ENCODE measurements around the gene SLC40A1. TPM values are rescaled to one million over a fixed set of nuclear protein-coding genes. Genes with fewer than 3 reads are reported as not detected.
A peak's percentile ranks its signal among the peaks of the same experiment; 100 is the strongest.

Gene SLC40A1
- total and polyA plus RNA-seq, 2 of the 13 experiments (the other 11 are each of a cell fraction or from before 2014, with no cell fraction given): 10.6 to 24.9 TPM

DNA sequence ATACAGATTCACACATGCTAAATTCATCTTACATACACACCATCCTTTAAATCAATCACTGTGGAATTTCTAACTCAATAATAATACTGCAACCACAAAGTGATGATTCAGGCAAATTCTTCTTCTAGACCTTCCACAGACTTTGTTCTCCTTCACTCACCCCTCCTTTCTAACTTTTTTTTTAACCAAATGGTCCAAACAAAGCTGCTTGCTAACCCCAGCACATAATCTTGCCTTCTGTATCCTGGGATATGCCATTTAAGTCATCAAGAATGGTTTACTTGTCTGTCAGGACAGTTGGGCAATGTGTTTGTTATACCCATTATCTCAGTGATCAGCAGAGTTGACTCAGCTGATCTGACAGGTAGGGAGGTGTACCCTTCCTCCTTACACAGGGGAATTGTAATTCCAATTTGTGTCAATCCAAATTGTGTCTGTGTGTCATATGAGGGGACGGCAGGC is 10.0 kb downstream of the SLC40A1 start:
- Histone ChIP-seq H3K36me3 (replicated peaks in 1 of 2; ENCODE audit: control insufficient read depth in 1 of 2, insufficient read depth in 2 of 2, low read length in 2 of 2) (peaks cover 13 to 22% of the 10 kb centered on the region in 2 experiments), H3K4me1 (ENCODE audit: insufficient read depth, low read length) (peaks cover 45% of the 10 kb centered on the region), H3K79me2 (ENCODE audit: insufficient read depth, low read length) (no peaks in the 10 kb centered on the region), H3K9ac (ENCODE audit: insufficient read depth, low read depth, low read length) (no peak overlapping the region), H4K20me1 (ENCODE audit: insufficient read depth, low read length) (no peaks in the 10 kb centered on the region), H3K4me2 (ENCODE audit: low read depth, low read length) (no peak overlapping the region), H3K9me3 (ENCODE audit: low read length) (no peaks in the 10 kb centered on the region), H3K27me3 (ENCODE audit: control insufficient read depth in 1 of 2, insufficient read depth in 2 of 2, low read length in 2 of 2) (no peaks in the 10 kb centered on the region), H2AFZ (ENCODE audit: low read length) (no peak overlapping the region), H3K4me3 (replicated peaks in 1 of 3; ENCODE audit: insufficient read depth in 1 of 3, low read depth in 2 of 3, low read length in 3 of 3) (no peak overlapping the region), H3K27ac (ENCODE audit: extremely low read length, insufficient read depth, low read length) (no peak overlapping the region)
- in situ Hi-C loops (cut with HindIII; ENCODE audit: extremely low pct_ligation_motif_present, low pct_unique_long_range_greater_than_20kb) (no loop called here), intact Hi-C loops (cut with micrococcal nuclease; ENCODE audit: unreplicated experiment) (no loop called here)
- 100% methylated on average over 1 of the region's 1 CpG for WGBS (ENCODE audit: low lambda C conversion rate)
- DNase-seq (ENCODE audit: low spot score) (peak; percentile 74), FAIRE-seq (no peak), ATAC-seq (peak; percentile 39; the same call in 2 of the 3 replicates)
- ChIA-PET CTCF (ENCODE audit: low intra/inter-chr PET ratio, low total read pairs) (no interaction called here), POLR2A (interaction anchor here (1.1 to 2.1 kb wide), 3 partner anchors 10 to 48 kb away, joined by 3 to 12 read pairs (median 3); partner anchors contain the start of gene SLC40A1)
- no TSS peak for BruUV-seq (replicated peaks)
- TF ChIP-seq MXD4 (CRISPR knock-in tag; IDR thresholded peaks at IDR 0.05): no peak
- no peak for TF ChIP-seq KDM3A (CRISPR knock-in tag; IDR thresholded peaks at IDR 0.05; ENCODE audit: low read depth)
- 0 out of 2 replicates have a peak, but pooled peaks have one; percentile 34 for TF ChIP-seq RCOR2 (CRISPR knock-in tag; IDR thresholded peaks at IDR 0.05)
- TF ChIP-seq SMC3 (IDR thresholded peaks at IDR 0.05; ENCODE audit: low read length): no peak
- peak; percentile 50 for TF ChIP-seq FOXA3 (CRISPR knock-in tag; IDR thresholded peaks at IDR 0.05)
- no peak for TF ChIP-seq ZBTB7A (CRISPR knock-in tag; IDR thresholded peaks at IDR 0.05)
- TF ChIP-seq ZNF432 (CRISPR knock-in tag; IDR thresholded peaks at IDR 0.05; ENCODE audit: borderline replicate concordance): no peak
- no peak for TF ChIP-seq ZNF562 (CRISPR knock-in tag; IDR thresholded peaks at IDR 0.05; ENCODE audit: borderline replicate concordance)
- no peak for TF ChIP-seq PHF21A (CRISPR knock-in tag; IDR thresholded peaks at IDR 0.05)
- TF ChIP-seq, protein P1, sequence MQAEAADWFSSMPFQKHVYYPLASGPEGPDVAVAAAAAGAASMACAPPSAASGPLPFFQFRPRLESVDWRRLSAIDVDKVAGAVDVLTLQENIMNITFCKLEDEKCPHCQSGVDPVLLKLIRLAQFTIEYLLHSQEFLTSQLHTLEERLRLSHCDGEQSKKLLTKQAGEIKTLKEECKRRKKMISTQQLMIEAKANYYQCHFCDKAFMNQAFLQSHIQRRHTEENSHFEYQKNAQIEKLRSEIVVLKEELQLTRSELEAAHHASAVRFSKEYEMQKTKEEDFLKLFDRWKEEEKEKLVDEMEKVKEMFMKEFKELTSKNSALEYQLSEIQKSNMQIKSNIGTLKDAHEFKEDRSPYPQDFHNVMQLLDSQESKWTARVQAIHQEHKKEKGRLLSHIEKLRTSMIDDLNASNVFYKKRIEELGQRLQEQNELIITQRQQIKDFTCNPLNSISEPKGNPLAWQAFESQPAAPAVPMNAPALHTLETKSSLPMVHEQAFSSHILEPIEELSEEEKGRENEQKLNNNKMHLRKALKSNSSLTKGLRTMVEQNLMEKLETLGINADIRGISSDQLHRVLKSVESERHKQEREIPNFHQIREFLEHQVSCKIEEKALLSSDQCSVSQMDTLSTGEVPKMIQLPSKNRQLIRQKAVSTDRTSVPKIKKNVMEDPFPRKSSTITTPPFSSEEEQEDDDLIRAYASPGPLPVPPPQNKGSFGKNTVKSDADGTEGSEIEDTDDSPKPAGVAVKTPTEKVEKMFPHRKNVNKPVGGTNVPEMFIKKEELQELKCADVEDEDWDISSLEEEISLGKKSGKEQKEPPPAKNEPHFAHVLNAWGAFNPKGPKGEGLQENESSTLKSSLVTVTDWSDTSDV (CRISPR knock-in tag; IDR thresholded peaks at IDR 0.05): no peak
- TF ChIP-seq MIXL1 (CRISPR knock-in tag; IDR thresholded peaks at IDR 0.05): 0 out of 2 replicates have a peak, but pooled peaks have one; percentile 21
- no peak for TF ChIP-seq HNF4G (IDR thresholded peaks at IDR 0.05; ENCODE audit: borderline replicate concordance, low read depth, low read length)
- no peak for TF ChIP-seq HNF4G (CRISPR knock-in tag; IDR thresholded peaks at IDR 0.05; ENCODE audit: borderline replicate concordance, low read depth)
- TF ChIP-seq ZNF776 (CRISPR knock-in tag; IDR thresholded peaks at IDR 0.05): no peak
- TF ChIP-seq NBN (conservative IDR thresholded peaks at IDR 0.05): no peak
- 0 out of 2 replicates have a peak, but pooled peaks have one; percentile 37 for TF ChIP-seq ZNF331 (CRISPR knock-in tag; IDR thresholded peaks at IDR 0.05)
- no peak for TF ChIP-seq ISX (CRISPR knock-in tag; conservative IDR thresholded peaks at IDR 0.05)
- TF ChIP-seq ZNF75D (CRISPR knock-in tag; IDR thresholded peaks at IDR 0.05; ENCODE audit: borderline replicate concordance): no peak
- no peak for TF ChIP-seq SNAPC2 (CRISPR knock-in tag; IDR thresholded peaks at IDR 0.05)
- TF ChIP-seq, protein P2, sequence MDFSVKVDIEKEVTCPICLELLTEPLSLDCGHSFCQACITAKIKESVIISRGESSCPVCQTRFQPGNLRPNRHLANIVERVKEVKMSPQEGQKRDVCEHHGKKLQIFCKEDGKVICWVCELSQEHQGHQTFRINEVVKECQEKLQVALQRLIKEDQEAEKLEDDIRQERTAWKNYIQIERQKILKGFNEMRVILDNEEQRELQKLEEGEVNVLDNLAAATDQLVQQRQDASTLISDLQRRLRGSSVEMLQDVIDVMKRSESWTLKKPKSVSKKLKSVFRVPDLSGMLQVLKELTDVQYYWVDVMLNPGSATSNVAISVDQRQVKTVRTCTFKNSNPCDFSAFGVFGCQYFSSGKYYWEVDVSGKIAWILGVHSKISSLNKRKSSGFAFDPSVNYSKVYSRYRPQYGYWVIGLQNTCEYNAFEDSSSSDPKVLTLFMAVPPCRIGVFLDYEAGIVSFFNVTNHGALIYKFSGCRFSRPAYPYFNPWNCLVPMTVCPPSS (IDR thresholded peaks at IDR 0.05): no peak
- TF ChIP-seq NCOA5 (CRISPR knock-in tag; IDR thresholded peaks at IDR 0.05): no peak
- no peak for TF ChIP-seq NR1H2 (CRISPR knock-in tag; IDR thresholded peaks at IDR 0.05; ENCODE audit: borderline replicate concordance, low read depth)
- TF ChIP-seq BORCS8-MEF2B (CRISPR knock-in tag; IDR thresholded peaks at IDR 0.05): no peak
- TF ChIP-seq ZNF3 (CRISPR knock-in tag; IDR thresholded peaks at IDR 0.05): no peak
- TF ChIP-seq ZNF672 (CRISPR knock-in tag; IDR thresholded peaks at IDR 0.05): no peak
- no peak for TF ChIP-seq ZNF44 (CRISPR knock-in tag; IDR thresholded peaks at IDR 0.05)
- TF ChIP-seq ZNF33A (CRISPR knock-in tag; IDR thresholded peaks at IDR 0.05; ENCODE audit: borderline replicate concordance): no peak
